Umbilical cord (tissue), 2 donors: ENCODE data around the gene MYL2. TPM values are rescaled to one million over a fixed set of nuclear protein-coding genes. Genes with fewer than 3 reads are reported as not detected.
A peak's percentile ranks its signal among the peaks of the same experiment; 100 is the strongest.

Source experiments
- DNase-seq: peaks from one replicate; pipeline ENCODE4 v3.0.0-alpha.2; 2015; ENCODE audit warnings: low spot score
- total RNA-seq: library from RNA; depleted of rRNA; stranded (reverse); fragments of >200 nt; gene quantifications from one replicate; pipeline ENCODE4 v1.2.3, GENCODE V29; 2014; ENCODE audit warnings: low replicate concordance; ENCODE audit not compliant: insufficient read depth

The MYL2 gene
- total RNA-seq, 1 donor from 2014 or later: not detected

DNA sequence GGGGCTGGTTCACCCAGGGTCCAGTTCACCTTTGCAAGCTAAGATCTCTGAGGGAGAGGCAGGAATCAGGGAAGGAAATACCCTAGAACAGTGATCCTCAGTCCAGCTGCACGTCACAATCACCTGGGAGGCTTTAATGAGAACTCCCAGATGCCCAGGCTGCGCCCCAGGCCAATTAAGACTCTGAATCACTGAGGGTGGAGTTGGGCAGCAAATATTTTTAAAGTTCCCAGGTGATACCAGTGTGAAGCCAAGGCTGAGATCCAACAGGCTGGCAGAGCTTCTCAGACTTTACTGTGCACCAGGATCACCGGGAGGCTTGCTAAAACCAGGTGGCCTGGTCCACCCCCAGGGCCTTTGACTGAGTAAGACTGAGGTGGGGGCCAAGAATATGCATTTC lies 23.8 kb downstream of the MYL2 start:
- DNase-seq: no peak

DNA sequence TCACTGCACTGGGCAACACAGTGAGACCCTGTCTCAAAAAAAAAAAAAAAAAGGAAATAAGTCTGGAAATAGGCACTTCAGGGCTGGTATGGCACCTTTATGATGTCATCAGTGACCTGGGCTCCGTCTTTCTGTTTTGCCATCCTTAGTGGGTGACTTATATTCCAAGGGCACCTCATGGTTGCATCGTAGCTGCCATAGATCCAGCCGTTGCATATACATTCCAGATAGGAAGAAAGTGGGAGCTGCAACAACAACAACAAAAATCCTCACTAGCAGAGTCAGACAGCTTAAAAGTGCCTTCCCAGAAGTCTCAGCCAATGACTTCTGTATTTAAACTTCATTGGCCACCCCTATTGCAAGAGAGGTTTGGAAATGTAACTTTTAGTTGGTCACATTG lies 26.4 kb downstream of the MYL2 start:
- no peak for DNase-seq

DNA sequence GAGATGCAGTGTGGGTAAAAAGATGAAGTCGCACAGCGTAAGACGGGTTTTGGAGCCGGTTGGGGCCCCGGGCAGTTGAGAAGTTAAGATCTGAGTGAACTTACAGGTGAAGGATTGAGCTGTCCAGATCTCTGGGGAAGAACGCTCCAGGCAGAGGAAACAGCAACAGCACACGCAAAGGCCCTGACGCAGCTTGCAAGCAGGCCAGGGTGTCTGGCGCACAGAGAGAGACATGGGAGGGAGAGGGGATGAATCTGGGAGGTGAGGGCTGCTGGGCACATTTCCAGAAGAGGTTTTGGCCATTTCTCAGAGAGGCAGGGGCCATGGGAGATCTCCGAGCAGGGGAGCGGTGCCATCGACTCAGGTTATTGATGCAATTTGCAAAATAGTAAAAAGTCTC lies 31.0 kb downstream of the MYL2 start:
- DNase-seq: no peak

GRCh38 chr12:110888256-110888991 lies 32.0 kb downstream of the MYL2 start:
- DNase-seq: no peak

DNA sequence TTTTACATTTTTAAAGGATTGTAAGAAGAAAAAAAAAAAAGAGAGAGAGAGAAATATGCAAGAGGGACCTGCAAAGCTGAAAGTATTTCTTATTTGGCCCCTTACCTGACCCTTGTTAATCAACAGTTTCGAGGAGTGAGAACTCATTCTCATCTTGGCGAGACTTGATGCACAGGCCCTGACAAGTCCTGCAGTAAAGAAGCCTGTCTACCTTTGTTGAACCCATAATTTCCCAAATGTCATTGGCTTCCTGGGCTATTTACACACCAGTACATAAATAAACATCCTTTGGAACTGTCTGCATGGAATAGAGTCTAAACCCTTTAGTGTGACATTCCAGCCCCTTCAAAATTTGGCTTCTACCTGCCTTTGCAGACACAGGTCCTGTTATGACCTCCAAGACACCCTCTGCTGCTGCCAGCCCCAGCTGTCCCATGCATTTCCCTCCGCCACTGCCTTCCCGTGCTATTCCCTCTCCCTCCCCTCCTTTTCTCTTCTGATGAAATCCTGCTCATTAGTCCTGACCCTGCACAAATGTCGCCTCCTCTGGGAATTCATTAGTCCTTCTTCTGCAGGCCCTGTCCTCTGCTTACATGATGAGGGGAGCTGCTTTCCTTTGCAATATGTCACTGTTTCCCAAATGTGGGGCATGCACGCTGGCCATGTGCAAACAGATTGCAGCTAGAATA lies 35.1 kb downstream of the MYL2 start:
- DNase-seq: no peak

GRCh38 chr12:110883251-110883650 lies 37.1 kb downstream of the MYL2 start:
- DNase-seq: no peak

DNA sequence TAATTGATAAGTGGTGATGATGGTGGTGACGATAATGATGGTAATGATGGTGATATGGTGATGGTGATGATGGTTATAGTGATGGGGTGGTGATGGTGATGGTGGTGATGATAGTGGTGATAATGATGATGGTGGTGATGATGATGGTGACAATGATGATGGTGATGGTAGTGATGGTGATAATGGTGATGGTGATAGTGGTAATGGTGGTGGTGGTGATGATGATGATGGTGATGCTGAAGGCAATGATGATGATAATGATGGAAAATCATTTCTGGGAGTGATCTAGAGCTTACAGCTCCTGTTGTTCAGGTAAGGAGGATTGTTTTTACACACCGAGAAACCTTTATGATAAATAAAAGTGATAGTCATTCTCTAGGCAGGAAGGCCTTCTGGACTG lies 39.7 kb downstream of the MYL2 start:
- no peak for DNase-seq

DNA sequence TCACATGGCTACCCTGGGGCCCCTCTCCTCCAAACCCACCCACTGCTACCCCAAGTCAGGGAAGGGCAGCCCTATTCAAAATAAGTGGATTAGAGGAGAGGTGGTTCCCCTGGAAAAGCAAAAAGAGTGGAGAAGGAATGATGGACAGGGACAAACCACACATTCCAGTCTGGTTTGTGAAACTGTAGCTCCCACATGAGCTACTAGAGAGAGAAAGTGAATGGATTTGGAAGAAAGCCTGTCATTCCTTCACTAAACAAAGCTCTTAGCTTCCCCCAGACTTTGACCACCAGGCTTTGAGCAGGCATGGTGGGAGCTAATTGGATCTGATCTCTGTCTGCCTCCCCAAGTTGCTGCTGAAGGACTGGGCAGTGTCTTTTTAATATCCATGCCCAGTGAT lies 45.6 kb downstream of the MYL2 start:
- DNase-seq: no peak

DNA sequence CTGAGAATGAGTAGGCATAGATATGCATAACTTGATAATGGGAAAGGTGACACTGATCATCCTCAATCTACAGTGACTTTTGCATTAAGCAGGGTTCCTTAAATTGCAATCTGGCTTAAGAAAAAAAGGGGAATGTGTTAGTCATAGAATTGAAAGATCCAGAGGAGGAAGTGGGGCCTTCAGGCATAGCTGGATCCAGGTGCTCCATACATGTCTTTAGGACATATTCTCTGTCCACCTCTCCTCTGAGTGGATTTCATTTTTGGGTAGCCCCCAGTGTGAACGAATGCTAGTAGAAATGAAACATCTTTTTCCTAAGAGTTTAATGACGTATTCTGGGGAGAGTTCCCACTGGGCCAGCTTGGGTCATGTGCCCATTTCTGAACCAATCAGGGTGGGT lies 46.0 kb downstream of the MYL2 start:
- no peak for DNase-seq

DNA sequence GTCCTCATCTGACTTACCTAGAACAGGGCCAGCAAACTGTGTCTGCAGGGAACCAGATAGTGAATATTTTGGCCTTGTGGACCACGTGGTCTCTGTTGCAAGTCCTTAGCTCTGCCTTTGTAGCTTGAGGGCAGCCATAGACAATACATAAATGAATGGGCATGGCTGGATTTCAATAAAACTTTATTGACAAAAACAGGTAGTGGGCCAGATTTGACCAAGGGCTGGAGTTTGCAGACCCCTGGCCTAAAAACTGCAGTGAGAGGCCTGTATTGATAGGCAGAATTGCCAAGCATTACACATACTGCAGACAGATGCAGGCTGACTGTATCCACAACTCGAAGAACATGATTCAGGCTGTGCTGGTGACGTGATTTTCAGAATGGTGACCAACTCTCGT lies 48.3 kb downstream of the MYL2 start:
- no peak for DNase-seq

DNA sequence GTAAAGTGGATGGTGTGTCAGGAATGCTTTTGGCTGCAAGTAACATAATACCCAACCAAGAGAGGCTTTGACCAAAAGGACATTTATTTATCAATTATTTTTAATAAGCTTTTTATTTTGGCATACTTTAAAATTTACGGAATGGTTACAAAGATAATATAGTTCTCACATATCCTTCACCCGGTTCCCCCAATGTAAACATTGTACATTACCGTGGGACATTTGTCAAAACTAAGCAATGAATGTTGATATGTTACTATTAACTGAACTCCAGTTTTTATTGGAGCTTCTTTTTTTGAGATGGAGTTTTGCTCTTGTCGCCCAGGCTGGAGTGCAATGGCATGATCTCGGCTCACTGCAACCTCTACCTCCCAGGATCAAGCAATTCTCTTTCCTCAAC lies 50.6 kb downstream of the MYL2 start:
- DNase-seq: no peak

DNA sequence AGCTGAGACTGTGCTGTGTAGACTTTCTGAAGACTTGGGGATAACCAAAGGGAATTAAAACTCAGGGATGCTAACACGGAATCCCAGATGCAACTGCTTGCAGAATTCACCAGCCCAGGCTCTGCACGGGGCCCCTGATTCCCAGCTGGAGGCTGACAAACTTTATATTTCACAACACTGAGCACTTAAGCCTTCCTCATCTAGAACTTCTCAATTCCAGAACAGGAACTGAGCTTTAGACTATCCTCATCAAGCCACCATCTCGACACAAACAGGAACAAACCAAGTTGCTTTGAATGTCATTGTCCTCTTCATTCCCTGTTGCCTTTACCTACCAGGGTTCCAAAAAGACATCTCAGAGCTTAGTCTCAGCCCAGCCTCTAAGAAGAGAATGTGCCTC lies 51.4 kb downstream of the MYL2 start:
- peak; percentile 31 for DNase-seq

DNA sequence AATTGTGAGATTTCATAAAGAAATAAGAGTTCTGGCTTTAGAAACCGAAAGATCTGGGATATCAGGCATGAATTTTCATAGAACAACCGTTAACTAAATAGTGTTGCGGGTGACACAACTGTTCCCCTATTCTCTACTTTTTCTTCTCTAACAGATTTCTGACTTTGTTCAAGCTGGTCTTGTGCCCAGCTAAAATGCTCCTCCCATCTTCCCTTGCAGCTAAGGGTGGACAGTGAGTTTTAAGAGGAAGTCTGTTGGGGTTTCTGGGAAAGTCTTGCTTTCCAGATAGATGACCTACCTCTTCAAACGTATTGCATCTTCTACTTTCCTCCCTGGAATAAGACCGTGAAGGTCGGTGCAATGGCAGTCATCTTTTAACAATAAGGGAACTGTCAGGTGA lies 54.9 kb downstream of the MYL2 start:
- no peak for DNase-seq

DNA sequence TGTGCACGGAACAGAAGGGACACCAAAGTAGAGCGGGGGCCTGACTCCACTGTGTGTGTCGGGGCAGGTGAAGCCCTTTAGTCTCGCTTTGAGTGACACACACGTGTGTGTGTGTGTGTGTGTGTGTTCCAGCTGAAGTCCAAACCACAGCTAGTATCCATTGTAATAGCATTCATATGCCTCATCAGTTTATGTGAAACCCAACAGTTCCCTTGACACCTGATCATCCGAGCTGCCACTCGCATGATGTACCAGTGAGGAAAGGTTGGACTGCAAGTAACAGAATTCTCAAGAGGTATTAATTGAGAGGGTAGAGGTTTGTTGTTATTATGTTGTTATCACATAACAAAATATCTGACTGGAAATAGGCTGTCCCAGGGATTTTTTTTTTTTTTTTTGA lies 57.2 kb downstream of the MYL2 start:
- DNase-seq: no peak

- DNase-seq: no peak
Observed at GRCh38 chr12:110862329-110862728, 58.0 kb downstream of the MYL2 start.

- no peak for DNase-seq
Observed at GRCh38 chr12:110861729-110862128, 58.6 kb downstream of the MYL2 start.

Other genes starting within 250 kb of the MYL2 start
- gene HVCN1, start 231.5 kb downstream of the MYL2 start, total RNA-seq: 4.1 TPM
- 108 TPM for gene PPP1CC, start 177.7 kb downstream of the MYL2 start, total RNA-seq
- not detected for gene CCDC63, start 73.6 kb downstream of the MYL2 start, total RNA-seq
- 1.7 TPM for gene CUX2, start 113.6 kb upstream of the MYL2 start, total RNA-seq